Stimulated activated CD8-positive, alpha-beta memory T cell treated with anti-CD3 and anti-CD28 coated beads, Interleukin-4, amount 100 ng/mL, for 1 hour (primary cell): ENCODE measurements around the gene ATP8B3.
A peak's percentile ranks its signal among the peaks of the same experiment; 100 is the strongest.

Experiments used
- DNase-seq, 2 donors: peaks; one replicate each; pipeline ENCODE4 v3.0.0-alpha.2; 2020; ENCODE audit warnings: low read depth in 2 of 2, low spot score in 1 of 2

ATP8B3 gene

DNA sequence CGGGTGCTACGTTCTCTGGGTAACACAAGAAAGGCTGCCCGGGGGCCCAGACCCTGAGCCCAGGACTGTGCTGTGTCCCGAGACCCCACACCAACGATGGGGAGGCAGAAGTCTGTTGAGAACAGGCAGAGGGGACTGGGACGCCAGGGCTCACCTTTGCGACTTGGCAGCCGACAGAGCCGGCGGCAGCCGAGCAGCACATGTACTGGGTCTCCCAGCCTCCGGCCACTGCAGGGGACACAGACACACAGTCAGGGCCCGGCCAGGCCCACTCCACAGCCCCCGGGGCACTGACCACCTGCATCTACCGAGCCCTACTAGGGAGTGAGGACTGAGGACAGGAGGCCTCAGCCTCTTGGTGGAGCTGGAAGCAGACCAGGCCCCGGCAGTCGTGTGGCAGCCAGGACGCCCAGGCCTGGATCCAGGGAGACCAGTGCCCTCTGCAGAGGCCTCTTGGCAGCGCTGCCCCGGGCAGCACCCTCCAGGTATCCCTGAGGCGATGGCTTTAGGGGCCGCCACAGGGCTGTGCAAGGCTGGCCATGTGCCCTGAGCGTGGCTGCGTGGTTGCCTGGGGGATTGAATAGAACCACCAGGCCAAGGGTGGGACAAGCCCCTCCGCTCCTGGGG lies 5.6 kb upstream of the ATP8B3 start:
- DNase-seq, result no peak

DNA sequence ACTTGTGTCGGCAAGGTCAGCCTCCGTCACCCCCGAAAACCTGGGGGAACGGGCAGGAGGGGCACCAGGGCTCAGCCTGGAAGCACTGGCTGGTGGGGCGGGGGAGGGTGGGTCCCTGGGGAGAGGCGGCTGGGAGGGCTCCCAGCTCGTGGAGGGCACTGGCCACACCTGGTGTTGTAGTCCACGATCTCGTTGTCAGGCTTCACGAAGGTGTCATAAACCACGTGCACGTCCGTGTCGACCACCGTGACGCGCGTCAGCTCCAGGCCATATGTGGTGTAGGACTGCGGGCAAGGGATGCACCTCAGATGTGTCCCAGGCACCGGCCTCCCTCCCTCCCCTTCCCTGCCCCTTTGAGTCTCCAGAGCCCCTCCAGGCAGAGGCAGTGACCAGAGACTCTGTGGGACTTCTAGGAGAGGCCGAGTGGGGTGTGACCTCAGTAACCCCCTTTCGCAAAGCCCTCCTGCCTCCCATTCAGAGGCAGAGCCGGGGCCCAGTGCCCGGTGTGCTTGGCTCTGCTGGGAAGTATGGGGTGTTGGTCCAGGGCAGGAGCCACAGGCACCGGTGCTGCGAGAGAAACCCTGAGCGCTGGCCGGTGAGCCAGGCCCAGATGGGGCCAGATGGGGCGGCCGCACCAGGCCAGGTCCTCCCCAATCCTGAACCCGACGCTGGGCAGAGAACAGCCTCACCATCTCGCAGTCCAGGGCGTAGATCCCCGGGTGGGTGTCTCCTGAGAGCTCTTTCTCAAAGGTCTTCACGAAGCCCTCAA lies 4.6 kb upstream of the ATP8B3 start:
- no peak for DNase-seq

DNA sequence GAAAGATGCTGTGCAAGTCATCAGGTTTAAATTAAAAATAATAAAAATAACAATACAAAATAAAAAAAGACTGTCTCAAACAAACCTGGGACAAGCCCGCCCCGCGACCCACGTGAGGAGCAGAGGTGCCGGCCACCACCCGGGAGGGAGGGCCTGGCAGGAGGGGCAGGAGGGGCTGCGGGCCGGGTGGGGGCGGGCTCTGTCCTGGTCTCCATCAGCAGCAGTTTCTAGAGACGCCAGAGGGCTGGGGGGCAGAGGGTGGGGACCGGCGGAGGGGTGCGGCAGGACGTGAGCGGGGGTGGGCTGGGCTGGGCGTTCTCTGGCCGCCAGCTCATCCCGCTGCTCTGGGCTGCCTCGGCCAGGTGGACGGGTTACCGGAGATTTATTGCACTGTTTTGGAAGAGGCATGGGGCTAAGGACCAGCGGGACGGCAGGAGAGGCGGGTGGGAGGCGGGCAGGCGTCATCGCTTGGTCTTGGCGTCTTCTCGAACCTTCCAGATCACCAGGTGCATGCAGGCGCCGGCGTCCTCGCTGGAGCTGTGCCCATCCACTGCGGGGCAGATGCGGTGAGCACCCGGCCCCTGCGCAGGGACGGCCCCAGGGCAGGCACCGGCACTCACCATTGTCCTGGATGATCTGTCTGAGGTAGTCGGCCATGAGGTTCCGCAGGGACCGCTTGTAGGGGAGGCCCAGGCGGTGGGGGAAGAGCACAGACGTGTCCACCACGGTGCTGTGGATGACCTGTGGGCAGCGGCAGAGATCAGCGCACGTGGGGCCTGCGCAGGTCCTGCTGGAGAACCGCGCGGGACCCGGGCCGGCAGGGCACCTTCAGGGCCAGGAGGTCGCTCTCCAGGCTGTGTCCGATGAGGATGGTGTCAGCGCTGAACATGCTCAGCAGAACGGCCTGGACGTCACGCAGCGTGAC lies 3.8 kb upstream of the ATP8B3 start:
- DNase-seq, result no peak

GRCh38 chr19:1814833-1815604 lies 2.9 kb upstream of the ATP8B3 start:
- DNase-seq, result no peak

DNA sequence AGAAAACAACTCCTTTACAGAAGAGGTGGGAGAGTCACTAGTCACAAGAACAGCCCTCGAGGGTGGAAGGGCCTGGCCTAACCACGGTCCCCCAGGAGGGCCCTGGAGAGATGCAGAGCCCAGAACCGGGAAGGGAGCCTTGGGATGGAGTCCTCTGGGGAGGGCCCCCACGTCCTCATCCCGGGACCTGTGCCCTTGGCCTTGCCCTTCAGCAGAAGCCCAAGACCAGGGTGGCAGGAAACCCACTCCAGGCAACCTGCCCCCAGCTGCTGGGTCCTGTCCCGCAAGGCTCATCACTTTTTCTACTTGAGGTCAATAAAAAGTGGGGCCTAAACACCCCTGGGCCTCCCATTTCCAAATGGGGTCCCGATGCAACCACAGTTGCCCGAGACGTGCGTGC lies 2.3 kb upstream of the ATP8B3 start:
- no peak for DNase-seq

DNA sequence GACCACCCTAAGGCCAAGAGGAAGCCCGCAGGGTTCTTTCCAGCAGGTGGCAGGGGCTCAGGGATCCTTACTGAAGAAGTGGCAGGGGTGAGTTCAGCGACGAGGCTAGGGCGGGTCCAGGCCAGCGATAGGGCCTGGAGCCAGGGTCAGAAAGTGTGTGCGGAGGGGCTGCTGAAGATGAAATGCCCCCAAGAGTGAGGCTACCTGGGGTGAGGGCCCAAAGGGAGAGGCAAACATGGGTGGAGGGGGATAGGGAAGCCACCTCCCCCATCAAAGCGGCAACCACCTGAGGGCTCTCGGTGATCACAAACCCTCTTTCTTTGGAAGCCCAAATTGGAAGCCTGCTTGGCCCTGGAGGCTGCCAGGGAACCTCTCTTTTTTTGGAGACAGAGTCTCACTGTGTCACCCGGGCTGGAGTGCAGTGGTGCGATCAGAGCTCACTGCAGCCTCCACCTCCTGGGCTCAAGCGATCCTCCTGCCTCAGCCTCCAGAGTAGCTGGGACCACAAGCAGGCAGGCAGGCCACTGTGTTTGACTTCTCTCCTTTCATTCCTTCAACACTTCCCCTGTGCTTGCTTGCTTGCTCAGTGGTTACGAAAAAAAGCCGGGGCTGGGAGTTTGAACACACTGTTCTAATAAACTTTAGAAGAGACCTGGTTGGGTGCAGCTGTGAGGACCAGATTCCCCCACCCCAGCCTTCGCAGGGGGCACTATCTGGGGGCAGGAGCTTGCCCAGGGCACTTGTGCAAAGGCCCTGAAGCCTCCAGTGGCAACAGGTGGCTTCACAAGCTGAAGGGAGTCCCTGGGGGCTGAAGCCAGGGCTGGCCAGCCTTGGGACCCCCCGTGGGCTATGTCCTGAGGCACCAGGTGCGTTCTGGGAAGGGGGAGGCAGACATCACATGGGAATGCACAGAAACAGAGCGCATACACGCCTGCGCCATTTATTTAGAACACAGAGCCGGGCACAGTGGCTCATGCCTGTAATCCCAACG lies 1.4 kb upstream of the ATP8B3 start:
- DNase-seq, result no peak

DNA sequence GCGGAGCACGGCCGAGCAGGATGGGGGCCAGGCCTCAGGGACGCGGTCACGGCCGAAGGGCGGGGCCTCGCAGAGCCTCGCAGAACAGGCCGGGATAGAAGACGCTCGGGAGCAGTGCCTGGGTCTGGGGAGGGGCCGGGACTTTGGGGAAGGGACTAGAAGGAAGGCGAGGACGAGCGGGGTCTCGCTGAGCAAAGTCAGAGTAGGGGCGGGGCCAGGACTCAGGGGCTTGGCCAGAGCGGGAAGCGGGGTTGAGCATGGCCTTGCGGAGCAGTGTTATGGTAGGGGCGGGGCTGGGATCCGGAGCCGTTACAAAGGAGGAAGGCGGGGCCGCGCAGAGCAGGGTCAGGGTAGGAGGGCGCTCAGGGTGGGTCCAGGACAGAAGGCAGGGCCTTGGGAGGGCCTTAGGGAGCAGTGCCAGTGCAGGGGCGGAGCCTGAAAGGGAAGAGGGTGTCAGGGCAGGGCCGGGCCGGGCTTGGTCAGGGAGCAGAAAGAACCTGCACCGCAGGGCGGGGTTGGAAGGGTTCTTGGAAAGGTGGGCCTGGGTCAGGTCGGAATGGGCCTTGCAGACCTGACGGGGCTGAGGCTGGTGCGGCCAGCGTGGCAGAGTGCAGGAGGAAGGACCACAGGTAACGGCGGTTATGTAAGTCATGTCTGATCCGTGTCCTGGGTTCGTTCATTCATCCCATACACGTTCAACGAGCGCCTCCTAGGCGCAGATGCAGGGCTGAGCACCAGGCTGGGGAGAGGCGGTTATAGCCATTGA lies 533 bp upstream of the ATP8B3 start:
- peak; percentile 51 to 67 for DNase-seq

DNA sequence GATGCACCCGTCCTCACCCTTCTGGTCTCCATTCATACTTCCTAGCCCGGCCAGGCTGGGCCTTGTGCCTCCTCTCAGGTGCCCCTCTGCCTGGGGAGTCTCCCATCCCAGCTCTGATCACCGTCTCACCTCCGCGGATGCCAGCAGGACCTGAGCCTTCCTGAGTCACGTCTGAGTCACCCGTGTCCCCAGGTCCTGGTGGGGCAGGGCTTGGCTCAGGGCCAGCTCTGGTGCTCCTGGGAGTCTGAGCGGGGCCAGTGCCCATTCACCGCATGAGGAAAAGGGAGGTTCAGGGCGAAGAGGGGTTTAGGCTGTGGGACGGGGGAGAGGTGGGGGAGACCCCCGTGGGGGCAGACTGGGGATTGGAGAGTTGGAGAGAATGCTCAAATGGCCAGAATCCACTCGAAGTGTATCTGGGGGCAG lies 593 bp downstream of the ATP8B3 start:
- DNase-seq, result peak; percentile 17 to 25

DNA sequence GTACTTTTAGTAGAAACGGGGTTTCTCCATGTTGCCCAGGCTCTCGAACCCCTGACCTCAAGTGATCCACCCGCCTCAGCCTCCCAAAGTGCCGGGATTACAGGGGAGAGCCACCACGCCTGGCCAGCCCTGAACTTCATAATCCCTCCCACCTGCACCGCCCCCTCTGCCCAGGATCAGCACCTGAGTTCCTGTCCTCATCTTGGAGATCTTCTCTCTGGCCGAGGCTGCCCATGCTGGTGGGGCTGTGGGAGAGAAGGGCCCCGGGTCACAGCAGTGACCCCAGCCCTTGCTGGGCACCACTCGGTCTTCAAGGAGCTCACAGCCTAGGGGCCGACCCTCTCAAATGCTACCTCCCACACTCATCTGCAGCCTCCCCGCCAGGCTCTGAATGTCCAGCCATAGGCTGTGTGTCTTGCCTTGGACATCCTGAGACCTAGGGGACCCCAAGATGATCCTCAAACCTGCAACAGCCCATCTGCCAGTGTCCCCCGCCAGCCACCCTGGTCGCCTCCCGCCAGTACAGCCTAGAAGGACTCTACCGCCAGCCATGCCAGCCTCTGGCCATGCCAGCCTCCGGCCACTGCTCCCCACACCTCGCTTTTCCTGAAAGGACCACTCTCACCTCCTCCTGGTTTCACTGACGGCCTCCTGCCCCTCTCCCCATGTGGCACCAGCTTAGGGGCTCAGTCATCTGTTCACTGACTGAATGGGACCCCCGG lies 1.5 kb downstream of the ATP8B3 start:
- no peak for DNase-seq

- DNase-seq, result no peak
Measured at GRCh38 chr19:1809678-1810077, 2.4 kb downstream of the ATP8B3 start.

- DNase-seq, result no peak
Measured at GRCh38 chr19:1808395-1808731, 3.7 kb downstream of the ATP8B3 start.

- DNase-seq, result no peak
Measured at GRCh38 chr19:1807695-1808394, 4.2 kb downstream of the ATP8B3 start.

GRCh38 chr19:1807030-1807694 lies 4.9 kb downstream of the ATP8B3 start:
- DNase-seq, result no peak

DNA sequence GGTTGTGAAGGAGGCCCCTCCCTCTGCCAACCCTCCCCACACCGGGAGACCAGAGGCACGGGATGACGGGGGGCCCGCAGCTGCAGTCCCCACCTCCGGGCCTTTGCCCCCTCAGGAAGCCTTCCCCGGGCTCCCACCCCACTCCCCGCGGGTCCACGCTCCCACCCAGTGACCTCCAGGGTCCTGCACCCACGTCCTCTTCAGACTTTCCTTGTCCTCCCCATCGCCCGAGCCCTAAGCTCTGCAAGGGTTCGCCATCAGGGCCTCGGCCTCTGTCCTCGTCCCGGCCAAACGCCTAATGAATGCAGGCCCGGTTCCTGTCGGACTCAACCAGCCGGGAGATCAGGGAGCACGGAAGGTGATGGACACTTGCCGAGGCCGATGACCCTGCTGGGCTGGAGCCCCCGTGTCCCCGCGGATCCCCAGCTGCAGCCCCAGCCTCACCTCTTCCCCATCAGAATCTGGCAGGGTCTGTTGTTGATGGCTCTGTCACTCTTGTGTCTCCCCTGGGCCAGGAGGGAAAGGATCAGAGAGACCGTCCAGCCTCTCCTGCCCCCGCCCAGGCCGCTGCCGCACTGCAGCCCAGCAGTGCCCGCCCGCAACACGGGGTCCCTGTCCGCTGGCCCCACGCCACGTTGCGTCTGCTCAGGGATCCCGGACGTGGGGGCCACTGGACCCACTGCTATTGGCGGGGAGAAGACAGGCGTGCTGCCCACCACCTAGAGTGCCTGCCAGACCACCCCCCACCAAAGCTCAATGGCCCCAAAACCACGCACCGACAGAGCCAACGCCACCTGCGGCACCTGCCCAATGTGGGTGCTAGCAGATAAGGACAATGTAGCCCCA lies 5.7 kb downstream of the ATP8B3 start:
- no peak for DNase-seq

DNA sequence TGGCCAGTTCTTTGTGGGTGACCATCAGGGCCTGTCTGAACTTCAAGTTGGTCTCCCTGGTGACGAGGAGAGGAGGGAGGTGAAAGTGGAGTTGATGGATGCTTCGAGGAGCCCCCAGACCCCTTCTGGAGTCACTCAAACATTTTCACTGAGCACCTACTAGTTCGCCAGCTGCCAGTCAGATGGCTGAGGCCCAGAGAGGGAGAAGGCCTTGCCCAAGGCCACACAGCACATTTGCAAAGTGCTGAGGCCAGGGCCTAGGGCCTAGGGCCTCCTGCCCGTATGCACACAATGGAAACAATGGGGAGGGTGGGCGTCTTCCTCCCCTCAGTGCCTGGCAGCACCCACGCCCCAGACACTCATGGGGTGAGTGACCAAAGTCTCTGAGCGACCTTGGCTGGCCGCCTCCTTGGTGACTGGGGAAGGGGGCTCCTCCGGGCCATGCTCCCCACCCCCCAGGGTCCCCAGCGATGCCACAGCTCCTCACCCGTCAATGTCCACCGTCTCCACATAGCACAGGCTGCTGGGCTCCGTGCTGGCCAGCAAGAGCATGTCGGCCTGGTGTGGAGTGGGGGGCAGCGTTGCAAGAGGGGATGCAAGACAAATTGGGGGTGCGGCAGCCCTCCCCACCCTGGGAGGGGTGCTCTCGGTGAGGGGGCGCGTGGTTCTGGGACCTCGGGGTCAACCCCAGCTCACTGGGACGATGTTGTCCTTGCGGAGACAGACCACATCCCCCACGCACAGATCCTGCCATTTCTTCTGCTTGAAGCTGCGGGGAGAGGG lies 6.5 kb downstream of the ATP8B3 start:
- DNase-seq, result no peak

DNA sequence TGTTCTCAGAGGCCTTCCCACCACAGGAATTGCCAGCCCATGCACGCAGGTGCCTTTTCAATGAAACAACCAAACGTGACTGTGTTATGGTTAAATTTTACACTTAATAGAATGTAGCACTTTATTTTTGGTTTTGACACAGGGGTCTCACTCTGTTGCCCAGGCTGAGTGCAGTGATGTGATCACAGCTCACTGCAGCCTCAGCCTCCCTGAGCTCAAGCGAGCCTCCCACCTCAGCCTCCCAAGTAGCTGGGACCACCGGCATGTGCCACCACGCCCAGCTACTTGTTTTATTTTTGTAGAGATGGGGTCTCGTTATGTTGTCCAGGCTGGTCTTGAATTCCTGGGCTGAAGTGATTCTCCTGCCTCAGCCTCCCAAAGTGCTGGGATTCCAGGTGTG lies 7.2 kb downstream of the ATP8B3 start:
- no peak for DNase-seq
